ENCODE measurements around the gene TP53I13.

DNA sequence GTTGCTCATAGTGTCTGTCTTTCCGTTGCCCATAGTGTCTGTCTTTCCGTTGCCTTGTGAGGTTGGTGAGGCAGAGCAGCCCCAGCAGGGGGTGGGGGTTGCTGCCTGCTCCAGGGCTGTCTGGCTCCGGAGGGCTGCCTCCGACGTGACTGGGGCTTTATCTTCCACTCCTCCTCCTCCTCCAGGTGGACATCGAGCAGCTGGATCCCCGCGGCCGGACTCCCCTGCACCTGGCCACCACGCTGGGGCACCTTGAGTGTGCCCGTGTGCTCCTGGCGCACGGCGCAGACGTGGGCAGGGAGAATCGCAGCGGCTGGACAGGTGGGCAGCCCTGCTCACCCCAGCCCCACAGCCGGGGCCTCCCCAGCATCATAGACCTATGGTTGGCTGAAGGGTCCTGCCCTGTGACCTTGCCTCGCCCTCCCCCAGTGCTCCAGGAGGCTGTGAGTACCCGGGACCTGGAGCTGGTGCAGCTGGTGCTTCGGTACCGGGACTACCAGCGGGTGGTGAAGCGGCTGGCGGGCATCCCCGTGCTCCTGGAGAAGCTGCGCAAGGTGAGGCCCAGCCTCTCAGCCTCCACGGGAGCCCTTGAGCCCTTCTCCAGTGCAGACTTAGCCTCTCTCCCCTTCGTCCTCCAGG lies 39.2 kb downstream of the TP53I13 start:
- TF ChIP-seq, protein P1, sequence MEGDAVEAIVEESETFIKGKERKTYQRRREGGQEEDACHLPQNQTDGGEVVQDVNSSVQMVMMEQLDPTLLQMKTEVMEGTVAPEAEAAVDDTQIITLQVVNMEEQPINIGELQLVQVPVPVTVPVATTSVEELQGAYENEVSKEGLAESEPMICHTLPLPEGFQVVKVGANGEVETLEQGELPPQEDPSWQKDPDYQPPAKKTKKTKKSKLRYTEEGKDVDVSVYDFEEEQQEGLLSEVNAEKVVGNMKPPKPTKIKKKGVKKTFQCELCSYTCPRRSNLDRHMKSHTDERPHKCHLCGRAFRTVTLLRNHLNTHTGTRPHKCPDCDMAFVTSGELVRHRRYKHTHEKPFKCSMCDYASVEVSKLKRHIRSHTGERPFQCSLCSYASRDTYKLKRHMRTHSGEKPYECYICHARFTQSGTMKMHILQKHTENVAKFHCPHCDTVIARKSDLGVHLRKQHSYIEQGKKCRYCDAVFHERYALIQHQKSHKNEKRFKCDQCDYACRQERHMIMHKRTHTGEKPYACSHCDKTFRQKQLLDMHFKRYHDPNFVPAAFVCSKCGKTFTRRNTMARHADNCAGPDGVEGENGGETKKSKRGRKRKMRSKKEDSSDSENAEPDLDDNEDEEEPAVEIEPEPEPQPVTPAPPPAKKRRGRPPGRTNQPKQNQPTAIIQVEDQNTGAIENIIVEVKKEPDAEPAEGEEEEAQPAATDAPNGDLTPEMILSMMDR (IDR thresholded peaks at IDR 0.05; ENCODE audit: insufficient read depth, low read depth, low read length) = no peak
- TF ChIP-seq EZH2 (IDR thresholded peaks at IDR 0.05; ENCODE audit: insufficient read depth, low read length) = no peak

All from astrocyte (in vitro differentiated cells and primary cell).